GM19025 (cell line): ENCODE measurements around the gene MED17.
"Not testable (repeated sequence)": the region's sequence is repeated elsewhere in the genome, so short reads cannot be mapped to it uniquely, and the experiment has no call there.

ENCODE experiments used
- ATAC-seq: cut with Tn5 transposase; IDR thresholded peaks from one replicate; pipeline ENCODE4 v1.9.1; 2021; ENCODE audit warnings: mild to moderate bottlenecking, low read depth, moderate library complexity; ENCODE audit not compliant: unreplicated experiment

The MED17 gene

DNA sequence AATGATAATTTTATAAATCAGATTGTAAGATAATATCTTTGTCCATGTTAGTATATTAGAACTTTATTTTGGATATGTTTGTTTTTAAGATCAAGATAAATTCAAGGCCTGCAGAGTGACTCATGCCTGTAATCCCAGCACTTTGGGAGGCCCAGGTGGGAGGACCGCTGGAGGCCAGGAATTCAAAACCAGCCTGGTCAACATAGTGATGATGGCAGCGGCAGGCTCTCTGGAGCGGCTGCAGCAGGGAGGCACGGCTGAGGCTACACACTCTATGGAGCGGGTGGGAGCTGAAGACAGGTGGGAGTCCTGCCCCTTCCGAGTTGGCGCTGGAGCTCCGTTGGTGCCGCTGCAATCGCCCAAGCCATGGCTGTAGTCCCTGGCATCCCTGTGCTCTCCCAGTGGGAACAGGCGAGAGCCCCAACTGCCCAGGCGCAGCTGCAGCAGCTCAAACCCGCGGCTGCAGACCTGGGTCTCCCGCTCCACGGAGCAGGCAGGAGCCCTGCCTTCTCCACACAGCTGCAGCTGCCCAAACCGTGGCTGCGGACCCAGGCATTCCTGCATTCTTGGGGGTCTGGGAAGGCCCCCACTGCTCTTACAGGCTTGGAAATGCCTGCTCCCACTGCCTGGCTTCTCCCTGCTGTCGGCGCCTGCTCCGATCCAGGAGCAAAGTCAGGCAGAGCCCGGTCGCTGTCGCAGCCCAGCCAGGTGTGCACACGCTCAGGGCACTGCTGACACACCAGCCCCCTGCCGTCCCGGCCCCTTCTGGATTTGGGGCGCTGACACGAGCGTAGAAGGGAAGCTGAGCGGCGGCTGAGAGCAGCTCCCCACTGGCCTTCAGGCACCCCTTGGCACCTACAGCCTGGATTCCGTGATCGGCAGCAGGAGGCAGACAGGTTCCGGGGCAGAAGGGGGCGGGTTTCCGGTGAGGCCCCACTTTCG lies 25.9 kb upstream of the MED17 start:
- no peak for ATAC-seq

DNA sequence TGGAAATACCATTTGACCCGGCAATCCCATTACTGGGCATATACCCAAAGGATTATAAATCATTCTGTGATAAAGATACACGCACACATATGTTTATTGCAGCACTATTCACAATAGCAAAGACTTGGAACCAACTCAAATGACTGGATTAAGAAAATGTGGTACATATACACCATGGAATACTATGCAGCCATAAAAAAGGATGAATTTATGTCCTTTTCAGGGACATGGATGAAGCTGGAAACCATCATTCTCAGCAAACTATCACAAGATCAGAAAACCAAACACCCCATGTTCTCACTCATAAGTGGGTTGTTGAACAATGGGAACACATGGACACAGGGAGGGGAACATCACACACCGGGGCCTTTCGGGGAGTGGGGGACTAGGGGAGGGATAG lies 25.0 kb upstream of the MED17 start:
- not testable (repeated sequence) for ATAC-seq

DNA sequence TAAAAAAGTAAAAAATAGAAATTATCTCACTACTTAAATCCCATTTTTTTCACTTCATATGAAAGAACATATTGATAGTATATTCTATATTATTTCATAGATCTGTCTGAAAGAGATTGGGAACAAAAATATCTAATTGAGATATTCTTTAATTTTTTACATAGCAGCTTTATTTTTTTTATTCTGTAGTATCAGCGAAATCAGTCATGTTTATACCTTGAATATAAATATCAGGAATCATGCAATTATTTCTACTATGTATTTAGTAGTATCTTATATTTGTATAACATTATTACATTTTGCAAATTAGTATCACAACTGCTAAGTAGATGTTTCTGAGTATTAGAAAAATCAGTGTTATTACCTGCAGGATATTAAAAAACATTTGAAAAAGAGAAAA lies 22.2 kb upstream of the MED17 start:
- ATAC-seq: no peak

DNA sequence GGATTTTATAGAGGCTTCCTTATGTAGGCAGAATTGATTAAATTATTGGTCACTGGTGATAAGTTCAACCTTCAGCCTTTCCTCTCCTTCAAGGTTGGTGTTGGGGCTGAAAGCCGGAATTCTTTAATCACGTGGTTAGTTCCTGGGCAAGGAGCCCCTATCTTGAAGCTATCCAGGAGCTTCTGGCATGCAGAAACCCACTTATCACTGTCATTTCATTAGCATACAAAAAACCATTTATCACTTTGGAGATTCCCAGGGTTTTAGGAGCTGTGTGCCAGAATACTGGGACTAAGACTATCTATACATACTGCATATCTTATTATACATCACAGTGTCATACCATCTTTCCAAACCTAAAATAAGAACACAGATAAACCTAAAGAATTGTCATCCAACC lies 18.5 kb upstream of the MED17 start:
- ATAC-seq: no peak

DNA sequence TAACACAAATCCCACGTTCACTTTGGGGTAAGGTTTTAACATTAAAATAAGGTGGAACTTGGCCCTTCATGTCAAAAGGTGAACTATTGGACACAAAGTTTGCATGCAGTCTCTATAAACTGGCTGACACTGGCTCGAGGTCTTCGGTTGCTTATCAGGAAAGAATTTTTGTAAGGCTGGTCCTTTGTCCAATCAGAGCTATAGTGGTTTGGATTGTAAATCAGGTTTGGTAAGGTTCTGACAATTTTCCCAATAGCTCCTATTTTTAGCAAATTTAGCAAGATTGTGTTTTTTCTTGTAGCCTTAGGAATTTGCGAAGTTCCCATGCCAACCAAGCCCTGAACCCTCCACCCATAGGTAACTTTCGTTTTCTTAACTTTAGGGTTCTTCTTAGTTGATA lies 17.6 kb upstream of the MED17 start:
- ATAC-seq: no peak

DNA sequence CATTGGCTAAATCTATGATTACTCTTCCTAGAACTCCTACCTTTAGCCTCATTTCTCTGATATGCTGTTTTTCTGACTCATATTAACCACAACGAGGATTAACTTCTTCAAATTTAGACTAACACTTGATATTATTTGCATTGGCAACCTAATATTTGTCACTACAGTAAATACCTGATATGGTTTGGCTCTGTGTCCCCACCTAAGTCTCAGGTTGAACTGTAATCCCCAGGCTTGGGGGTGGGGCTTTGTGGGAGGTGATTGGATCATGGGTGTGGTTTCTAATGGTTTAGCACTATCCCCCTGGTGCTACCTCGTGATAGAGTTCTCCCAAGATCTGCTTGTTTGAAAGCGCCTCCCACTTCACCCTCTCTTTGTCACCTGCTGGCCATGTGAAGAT lies 17.1 kb upstream of the MED17 start:
- no peak for ATAC-seq

DNA sequence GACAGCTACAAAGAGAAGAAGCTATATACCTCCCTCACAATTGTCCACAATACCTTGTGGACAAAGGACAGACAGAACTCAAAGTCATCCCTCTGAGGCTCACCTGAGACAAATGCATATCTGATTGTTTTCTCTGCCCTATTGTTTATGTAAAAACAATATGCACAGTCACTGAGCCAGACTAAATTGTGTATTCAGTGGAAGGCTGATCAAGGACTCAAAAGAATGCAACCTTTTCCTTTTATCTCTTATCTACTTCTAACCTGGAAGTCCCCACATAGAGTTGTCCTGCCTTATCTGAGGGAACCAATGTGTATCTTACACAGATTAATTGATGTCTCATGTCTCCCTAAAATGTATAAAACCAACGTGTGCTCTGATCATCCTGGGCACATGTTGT lies 13.9 kb upstream of the MED17 start:
- no peak for ATAC-seq

DNA sequence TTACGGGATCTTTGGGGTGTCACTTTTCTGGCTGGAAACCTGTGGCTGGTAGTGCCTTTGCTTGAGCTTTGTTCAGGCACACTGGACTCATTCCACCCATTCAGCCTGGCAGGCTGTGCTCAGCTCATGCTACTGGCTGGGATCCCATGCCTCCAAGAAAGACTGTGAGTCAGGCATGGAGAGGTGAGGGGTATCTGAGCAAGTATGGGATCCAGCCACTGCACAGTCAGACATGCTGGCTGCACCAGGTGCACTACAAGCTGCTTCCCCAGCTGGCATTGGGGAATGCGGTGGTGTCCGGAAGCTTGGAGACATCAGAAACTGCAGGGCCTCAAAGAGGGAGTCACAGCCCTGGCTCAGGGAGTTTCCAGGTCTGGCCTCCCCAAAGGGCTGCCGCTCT lies 12.0 kb upstream of the MED17 start:
- no peak for ATAC-seq

DNA sequence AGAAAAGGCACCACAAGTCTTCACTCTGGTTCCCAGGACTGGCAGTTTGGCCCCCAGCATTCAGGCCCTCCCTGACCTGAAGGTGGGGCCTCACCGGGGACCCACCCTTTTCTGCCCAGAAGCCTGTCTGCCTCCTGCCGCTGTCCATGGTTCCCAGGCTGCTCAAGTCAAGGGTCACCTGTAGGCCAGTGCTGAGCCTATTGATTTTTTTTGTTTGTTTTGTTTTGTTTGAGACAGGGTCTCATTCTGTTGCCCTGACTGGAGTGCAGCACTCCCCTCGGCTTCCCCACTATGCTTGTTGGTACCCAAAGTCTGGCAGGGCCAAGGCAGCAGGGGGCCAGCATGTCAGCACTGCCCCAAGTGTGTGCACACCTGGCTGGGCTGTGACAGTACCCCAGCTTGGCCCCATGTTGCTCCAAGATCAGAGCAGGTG lies 11.0 kb upstream of the MED17 start:
- ATAC-seq: no peak

DNA sequence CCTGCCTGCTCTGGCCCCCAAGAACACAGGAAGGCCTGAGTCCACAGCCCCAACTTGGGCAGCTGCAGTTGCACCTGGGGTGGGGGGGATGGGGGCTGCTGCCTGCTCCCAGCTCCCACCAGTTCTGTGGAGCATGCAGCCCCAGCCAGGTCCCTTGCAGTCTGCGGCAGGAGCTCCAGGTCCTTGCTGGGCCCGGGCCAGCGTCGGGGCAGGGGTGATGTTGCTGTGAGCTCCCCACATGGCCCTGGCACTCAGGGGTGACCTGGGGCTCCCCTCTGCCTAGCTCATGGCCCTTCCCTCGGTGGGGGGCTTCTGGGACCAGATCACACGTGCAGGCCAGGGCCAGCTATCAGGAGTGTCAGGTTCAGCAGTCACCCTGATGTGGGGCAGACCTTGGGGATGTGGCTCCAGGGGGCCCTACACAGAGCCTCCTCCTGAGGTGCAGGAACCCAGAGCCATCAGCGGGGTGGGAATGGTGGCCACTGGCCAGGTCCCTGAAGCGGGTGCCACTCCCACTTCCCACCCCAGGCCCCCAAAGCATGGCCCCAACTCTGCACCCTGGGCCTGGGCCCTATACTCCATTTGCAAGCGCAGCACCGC lies 10.4 kb upstream of the MED17 start:
- no peak for ATAC-seq

DNA sequence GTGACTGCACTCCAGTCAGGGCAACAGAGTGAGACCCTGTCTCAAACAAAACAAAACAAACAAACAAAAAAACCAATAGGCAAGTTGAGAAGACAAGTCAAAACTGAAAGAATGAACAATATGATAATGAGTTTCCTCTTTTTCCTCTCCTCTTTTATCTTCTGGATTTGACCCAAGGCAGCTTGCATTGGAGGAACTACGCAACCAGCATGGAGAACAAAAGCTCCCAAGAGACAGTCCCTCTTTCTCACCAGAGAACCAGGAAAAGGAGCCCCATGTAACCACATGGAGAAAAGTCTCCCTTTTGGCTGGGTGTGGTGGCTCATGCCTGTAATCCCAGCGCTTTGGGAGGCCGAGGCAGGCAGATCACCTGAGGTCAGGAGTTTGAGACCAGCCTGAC lies 9.5 kb upstream of the MED17 start:
- ATAC-seq: not testable (repeated sequence)

DNA sequence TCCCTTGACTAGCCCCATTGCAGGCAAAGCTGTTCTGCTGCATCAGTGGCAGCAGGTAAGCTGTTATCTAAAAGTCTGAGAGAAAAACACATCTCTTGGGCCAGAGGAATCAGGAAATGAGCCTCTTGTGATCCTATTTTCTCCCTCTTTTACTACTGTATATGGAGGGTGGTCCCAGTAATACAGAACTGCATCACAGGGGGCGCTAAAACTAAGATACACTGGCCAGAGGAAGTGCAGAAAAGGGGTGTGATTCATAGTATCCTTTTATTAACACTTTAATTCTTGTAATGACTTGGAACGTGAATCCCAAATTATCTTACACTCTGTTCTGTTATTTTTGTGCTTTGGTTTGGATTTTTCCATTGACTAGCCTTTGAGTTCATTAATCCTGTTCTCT lies 8.8 kb upstream of the MED17 start:
- no peak for ATAC-seq

DNA sequence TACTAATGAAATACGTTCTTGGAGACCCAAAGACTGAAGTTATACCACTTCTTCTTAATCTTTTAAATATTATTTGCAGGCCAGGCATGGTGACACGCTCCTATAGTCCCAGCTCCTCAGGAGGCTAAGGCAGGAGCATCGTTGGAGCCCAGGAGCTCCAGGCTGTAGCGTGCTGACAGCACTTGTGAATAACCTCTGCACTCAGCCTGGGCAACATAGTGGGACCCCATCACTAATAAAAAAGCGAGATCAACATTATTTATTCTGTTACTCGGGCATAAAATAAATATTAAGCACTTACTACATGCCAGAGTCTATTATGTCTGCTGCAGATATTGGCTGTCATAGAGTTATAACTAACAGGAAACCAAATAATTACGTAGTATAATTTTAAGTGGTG lies 720 bp upstream of the MED17 start:
- no peak for ATAC-seq

DNA sequence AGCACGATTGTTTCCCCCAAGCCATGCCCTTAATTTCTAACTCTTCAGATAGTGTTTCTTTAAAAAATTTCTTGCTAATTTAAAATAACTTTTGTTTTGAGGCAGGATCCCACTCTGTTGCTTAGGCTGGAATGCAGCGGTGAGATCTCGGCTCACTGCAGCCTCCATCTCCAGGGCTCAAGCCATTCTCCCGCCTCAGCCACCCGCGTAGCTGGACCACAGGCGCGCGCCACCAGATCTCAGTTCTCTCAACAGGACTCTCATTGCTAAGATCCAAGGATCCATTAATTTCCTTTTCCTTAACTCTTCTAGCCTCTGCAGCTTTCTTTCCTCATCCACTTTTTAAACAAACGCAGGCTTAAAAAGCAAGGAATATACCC lies 327 bp upstream of the MED17 start:
- peak; percentile 45 for ATAC-seq

DNA sequence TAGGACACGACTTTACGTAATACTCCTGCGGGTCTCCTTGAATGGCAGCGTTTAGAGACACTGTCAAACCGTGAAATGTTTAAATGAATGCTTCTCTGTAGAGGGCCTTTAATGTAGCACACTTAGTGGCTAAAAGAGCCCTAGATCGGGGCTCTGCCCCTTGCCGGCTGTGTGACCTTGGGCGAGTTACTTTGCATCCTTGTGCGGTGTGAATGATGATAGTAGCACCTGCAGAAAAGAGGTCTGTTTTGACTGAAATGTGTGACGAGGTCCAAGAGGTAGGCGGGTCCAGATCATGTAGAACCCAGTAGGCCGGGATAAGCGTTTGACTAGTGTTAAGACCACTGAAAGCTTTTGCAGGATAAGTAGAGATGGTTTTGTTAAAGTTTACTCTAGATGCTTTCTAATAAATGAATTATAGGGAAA lies 866 bp downstream of the MED17 start:
- peak; percentile 25 for ATAC-seq

DNA sequence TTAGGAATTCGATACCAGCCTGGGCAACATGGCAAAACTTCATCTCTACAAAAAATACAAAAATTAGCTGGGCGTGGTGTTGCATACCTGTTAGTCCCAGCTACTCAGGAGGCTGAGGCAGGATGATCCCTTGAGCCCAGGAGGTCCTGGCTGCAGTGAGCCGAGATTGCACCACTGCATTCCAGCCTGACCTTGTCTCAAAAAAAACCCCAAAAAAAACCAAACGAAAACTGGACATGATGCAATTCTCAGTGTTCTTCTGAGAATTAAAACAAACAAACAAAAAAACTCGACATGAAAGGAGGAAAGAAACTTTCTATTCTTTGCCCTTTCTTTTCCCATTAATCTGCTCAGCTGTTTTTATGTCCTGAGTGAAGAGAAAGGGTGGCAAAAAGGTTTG lies 7.4 kb downstream of the MED17 start:
- no peak for ATAC-seq

DNA sequence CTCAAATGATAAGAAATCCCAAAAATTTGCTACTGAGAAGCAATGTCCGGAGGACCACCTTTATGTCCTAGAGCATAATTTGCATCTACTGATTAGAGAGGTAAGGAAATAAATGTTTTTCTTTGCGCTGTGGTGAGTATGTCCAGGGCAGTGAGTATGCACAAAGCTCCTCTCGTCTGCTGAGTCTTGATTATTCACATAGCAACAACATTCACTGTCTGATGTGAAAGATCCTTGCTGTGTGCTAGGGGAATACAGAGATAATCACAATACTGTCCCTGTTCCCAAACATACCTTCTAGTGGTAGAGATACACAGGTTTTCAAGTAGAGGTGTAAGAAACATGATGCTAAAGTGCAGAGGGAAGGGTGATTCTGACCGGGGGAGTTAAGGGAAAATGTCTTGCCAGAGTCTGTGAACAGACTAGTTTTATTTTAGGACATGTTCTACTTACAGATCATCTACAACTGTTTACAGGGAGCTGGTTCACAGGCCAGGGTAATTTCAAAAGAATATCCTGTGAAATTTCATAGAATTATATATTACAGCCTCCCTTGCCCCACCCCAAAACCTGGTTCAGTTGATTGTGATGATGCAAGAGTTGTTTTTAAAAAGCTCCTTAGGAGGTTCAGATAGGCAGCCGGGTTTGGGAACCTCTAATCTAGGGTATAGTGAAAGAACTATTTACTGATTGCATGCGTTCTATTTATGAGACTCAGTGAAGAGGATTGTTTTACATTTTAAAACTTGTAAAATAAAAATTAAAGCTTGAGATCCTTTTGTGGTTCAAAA lies 12.6 kb downstream of the MED17 start:
- ATAC-seq: no peak

DNA sequence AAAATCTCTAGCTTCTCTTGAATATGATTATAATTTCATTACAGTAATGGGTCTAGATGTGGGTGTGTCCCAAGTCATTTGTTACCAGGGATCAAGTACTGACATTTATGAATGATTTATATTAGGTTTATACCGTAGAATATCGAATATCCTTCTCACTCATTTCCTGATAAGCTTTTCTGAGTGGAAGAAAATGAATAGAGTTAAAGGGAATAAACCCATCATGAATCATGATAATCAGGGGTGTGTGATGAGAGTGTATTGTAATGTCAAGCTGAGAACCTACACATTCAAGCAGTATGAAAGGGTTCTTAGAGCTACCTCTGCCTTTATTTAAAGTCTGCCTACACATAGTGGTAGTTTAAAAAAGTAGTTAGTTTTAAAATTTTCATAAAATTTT lies 17.3 kb downstream of the MED17 start:
- no peak for ATAC-seq

DNA sequence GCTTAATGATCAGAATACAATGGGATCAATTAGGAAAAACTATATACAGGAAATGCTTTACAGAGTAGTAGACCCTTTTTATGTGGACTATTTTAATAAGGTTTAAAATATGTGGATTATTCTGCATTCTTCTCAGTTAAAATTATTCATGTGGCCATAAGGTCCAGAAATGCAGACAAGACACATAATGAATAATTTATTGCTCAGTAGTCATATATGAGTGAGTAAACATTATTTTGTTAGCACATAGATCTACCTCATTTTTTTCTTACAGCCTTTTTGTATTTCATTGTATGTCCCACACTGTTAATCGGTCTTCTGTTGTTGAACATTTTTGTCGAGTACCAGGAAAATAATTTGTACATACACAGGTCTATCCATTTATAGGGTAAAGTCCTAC lies 20.8 kb downstream of the MED17 start:
- no peak for ATAC-seq

DNA sequence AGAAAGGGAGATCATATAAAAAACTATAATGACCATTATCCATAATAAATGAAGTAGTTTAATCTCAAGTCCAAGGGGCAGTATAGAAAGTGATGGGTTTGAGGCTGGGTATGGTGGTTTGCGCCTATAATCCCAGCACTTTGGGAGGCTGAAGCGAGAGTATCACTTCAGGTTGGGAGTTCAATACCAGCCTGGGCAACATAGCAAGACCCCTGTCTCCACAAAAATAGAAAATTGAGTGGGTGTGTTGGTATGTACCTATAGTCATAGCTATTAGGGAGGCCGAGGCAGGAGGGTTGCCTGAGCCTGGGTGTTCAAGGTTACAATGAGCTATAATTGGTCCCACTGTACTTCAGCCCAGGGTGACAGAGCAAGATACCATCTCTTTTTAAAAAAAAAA lies 23.9 kb downstream of the MED17 start:
- ATAC-seq: no peak

DNA sequence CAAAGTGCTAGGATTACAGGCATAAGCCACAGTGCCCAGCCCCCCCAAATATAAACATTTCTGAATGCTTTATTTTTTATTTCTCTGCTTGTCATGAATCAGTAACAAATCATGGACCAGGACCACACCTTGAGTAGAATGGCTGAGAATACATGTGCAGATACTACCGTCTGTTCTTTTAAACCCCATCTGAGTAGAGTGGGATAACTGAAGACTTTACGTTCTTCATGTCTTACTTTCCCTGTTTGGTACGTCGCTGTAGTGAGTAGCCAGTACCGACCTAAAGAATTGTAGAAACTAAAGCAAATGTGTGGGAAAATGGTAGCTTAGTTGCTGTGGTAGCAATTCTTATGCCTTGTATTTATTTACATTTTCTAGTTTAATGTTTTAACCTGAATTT lies 29.9 kb downstream of the MED17 start:
- no peak for ATAC-seq
